NCI-H2107 (cell line): ENCODE results near the gene ULK4.
"Not testable (repeated sequence)": the region's sequence is repeated elsewhere in the genome, so short reads cannot be mapped to it uniquely, and the experiment has no call there.

Experiments
- DNase-seq: peaks from one replicate; lab custom pipeline; 2025; lab: John Stamatoyannopoulos, UW

The ULK4 gene

DNA sequence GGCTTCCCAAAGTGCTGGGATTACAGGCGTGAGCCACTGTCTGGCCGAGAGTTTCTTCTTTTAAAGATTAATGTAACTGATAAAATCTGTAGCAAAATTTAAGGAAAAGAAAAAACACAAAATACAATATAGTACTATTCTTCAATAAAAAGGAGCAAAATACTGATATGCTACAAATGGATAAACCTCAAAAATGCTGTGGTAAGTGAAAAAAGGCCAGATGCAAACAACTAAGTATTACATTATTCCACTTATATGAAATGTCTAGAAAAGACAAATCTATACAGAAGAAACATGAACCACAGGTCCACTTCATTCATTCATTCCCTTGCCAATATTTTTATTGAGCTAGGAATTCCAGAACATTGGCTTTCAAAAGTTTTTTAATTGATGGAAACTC, 463.1 kb downstream of the ULK4 start:
- no peak for DNase-seq

DNA sequence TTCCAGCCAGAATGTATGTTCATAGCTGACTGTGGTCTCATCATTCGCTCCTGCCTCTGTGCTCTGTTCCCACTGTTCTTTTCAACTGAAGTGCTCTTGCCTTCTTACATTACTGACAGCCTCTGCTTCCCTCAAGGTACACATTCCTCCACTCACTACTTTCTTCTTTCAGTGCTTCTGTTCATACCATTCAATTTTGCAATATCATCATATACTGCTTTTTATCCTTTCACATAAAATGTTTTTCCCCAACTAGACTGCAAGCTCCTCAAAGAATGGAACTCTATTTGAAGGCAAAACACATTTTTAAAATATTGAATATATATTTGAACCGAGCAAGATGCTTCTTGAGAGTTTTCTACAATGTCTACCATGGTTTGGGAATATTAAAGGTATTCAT, 471.5 kb downstream of the ULK4 start:
- DNase-seq: no peak

DNA sequence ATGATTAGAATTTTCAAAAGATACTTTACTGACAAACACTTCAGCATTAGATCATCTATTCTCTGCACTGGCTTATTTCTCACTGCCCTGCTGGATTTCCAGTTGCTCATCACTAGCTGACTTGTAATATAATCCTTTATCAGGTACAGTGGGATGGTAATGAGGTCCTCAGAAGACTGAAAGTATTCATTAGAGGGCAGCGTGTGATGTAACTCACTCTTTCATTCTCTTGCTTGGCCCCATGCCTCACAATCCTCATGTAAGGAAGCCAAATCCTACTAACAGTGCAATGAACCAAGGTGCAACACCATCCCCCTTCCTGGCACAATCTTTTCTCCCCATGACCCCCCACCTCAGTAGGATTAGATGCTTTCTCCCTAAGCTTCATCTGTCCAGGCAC, 472.7 kb downstream of the ULK4 start:
- no peak for DNase-seq

DNA sequence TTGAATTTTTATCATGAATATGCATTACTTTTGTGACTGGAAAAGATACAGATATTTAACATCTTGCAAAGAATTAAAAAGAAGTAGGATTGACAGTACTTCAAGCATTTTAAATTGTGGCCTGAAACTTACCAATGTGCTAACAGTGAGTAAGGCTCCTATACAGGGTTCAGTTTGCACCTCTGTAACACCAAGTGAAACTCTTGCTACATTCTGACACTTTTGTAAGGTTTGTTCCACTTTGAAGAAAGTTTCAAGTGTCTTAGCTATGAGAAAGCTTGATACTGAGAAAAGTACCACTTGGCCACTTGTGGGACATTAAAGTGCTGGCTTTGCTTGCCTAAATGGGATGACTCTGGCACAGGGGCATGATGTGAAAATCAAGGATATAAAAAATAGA, 473.4 kb downstream of the ULK4 start:
- DNase-seq: no peak

DNA sequence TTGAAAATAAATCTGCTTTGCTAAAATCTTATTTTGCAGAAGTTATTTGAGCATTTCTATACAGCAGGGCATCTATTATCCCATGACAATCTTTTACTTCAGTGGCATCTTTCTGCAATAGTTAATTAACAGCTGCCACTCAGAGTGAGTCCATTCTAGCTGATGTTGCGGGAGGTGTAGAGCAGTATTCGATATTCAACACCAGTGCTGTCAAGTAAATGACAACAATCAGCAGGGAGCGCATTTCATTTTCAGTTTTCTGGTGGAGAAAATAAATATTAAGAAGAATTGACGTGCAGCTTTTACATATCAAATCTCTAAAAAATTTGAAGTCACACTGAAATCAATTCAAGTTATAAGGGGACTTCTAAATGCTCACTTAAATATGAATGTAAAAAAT, 476.4 kb downstream of the ULK4 start:
- no peak for DNase-seq

DNA sequence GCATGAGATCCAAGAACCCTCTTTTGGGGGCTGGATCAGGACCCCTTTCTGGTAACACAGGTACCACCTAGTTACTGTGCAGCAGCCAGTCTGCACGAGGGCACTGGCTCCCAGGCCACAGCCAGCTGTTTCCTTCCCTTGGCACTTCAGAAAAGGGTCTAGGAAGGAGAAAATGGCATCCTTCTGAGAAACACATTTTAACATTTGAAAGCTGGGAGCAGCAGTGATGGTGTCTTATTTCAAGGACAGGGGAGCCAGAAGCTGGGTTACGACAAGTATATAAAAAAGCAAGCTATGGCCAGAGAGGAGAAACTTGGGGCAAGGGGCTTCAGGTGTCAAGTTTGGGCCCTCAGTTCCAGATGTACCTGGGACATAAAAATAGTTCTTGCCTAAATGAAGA, 479.8 kb downstream of the ULK4 start:
- no peak for DNase-seq

DNA sequence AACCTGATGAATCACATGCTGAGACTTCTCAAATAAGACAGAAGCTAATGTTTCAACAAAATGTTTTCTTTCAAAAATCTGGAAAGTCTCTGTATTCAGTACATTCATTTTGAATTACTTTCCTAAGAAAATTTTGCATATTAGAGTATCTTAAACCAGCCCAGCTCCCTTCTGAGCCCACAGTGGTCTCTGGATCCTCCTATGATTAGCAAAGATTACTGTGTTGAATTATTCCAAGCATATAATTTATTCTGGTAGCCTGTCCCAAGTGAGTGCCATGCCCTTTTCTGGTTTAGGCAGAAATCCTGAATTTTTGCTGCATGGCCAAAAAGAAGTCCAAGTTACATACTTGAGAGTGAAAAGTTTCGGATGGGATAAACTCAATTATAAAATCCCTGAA, 483.6 kb downstream of the ULK4 start:
- DNase-seq: no peak

DNA sequence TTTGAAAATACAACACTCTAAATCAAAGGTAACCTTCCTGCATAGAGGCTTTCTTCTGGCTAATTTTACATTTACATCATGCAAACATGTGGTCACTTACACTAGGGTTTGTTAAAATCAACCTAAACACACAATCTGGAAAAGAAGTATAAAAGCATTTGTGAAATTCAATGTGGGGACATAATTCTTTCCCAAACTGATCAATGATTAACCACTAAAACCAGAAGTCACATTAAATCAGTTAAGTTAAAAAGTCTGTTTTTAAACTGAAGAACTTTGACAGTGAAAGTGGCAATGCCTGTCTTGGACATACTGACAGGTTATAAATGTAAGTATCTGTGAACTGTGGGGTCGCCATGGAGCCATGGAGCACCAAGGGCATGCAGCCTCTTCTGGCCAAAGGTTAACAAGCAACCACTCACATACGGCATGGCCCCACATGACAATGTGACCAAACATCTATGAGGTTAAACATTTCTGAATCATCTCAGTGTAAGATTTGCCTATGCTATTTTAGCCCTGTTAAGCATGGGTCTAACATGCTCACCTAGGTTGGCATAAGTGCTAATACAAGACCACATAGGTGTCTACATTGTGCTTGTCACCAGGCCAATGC, 484.4 kb downstream of the ULK4 start:
- DNase-seq: no peak

DNA sequence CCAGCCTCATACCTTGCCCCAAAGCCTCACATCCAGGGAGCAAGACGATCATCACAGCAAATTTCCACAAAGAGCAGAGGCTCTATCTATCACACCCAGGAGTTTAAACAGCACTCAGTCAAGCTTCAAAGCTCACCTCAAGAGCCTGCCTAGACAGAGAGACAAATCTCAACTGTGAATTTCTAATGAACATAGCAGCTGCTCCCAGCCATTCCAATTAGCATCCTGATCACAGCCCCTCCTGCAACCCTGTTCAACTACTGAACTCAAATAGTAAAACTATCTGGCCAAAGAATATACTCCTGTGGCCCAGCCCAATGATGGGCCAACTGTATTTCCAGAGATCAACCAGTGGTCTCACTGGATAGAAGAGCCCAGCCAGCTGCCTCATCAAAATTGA, 492.8 kb downstream of the ULK4 start:
- no peak for DNase-seq

DNA sequence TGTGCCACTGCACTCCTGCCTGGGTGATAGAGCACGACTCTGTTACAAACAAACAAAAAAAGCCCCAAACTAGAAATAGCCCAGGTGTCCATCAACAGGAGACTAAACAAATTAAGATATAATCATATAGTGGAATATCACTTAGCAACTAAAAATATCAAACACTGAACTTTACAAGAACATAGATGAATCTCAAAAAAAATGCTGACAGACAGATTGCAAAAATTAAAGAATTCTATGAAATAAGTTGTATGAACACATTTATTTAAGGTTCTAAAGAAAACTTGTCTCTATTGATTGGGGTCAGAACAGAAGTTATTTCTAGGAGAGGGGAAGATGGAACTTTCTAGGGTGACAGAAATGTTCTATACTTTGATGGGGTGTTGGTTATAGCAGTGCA, 494.4 kb downstream of the ULK4 start:
- DNase-seq: no peak

DNA sequence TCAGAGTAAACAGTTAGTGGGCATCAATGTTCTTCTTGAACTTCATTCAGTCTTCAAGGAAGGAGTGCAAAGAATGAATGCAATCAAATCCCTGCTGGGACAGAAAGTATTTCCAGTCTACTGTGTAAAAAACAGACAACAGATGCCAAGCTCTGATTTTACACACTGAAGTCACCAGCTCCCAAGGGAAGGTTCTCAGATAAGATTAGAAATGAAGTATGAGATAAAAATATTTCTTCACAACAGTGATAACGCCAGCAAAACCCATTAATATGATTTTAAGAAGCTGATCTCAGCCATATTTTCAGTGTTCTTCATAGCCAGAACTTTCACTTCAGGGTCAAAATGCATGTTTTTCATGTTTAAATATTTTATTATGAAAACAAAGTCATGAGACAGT, 497.0 kb downstream of the ULK4 start:
- no peak for DNase-seq

DNA sequence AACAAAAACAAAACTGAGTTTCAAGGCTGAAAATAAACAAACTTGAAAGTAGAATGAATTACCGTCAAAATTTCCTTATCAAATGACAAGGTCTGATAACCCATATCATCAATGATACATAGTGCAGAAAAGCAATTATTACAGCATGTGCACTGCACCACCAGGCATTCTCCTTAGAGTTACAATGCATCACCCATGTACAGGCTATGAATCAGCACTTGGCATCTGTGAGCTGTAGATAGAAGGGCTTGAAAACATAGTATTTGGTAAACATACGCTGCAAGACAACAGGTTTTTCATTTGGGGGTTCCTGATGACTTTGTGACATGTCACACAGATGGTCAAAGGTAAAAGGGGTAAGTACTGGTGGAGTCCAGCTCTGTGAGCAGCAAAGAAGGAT, 497.5 kb downstream of the ULK4 start:
- no peak for DNase-seq

DNA sequence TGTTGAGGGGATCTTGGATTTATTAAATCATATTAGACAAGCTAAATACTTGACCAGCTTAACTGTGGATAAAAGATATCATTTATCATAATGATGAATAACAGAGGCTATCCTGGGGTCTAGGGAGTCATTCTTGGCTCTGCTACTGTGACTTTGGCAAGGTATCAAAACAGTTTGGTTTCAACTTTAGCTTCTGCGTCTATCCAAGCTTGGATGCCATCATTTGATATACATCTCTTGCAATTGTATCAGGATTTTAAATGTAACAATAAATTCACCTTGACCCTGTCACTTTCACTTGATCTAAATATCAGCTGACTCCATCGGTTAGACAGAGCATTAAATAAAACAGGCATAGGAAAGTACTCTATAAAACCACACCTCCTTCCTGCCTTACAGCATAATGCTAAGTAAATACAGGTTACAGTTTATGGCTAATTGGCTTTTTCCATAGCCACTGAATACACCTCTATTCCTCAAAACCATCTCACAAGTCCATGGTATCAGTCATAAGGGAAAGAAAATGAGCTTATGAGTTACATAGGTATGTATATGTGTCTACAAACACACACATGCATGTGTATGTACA, 499.7 kb downstream of the ULK4 start:
- DNase-seq: no peak

DNA sequence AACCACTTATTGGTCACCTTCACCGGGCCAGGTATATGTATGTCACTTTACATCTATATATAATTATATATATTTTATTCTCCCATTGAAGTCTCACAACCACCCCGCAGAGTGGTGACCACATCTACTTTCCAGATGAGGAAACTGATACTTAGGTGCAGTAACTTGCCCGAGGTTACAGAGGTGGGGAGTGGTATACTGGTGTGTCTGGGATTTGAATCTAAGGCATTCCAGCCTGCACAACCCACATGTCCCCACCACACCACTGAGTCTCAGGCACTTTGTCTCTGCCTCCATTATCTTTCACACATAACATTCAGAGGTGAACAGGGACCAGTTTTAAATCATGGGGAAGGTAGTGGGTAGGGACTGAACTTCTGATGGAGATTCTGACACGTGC, 501.2 kb downstream of the ULK4 start:
- DNase-seq: no peak

DNA sequence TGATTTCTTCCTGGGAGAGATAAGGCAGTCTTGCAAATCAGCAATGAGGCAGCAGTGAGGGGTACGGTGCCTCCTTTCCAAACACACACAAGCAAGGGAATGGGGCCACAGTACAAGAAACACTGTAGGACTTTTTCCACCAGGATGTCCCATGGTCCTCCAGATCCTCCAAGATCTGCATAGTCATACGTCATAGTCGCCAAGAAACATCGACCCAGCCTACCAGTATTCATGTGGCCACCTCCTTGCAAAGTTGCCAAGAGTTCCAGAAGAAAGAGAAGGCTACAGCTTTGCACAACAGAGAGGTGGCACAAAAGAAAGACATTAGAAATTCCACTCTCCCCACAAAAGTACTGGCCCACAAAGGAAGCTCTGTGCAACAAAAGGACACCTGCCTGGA, 504.7 kb downstream of the ULK4 start:
- no peak for DNase-seq

DNA sequence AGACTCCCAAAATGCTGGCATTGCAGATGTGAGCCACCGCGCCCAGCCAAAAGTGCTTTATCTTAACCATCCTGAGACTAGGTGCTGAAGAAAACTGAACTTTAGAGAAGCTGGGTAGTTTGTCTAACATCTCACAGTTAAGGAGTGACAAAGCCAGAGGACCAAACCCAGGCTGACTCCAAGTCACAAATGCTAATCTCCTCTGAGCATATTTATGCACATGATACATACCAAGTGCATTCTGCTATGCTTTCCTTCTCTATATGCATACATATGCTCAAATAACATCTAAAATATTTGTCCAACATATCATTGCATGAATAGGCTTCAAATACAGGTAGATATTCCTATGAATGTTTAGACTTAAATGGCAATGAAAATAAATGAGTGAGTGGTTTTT, 505.7 kb downstream of the ULK4 start:
- no peak for DNase-seq

DNA sequence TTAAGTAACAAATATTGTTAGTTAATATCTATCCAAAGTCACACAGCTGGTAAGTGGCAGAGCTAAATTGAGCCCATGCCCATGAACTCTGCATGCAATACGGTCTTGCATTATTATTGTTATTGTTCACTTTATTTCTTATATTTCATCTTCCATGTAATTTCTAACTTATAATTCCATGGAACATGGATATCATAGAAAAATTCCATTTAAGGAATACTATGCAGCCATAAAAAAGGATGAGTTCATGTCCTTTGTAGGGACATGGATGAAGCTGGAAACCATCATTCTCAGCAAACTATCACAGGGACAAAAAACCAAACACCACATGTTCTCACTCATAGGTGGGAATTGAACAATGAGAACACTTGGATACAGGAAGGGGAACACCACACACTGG, 508.3 kb downstream of the ULK4 start:
- DNase-seq: not testable (repeated sequence)

DNA sequence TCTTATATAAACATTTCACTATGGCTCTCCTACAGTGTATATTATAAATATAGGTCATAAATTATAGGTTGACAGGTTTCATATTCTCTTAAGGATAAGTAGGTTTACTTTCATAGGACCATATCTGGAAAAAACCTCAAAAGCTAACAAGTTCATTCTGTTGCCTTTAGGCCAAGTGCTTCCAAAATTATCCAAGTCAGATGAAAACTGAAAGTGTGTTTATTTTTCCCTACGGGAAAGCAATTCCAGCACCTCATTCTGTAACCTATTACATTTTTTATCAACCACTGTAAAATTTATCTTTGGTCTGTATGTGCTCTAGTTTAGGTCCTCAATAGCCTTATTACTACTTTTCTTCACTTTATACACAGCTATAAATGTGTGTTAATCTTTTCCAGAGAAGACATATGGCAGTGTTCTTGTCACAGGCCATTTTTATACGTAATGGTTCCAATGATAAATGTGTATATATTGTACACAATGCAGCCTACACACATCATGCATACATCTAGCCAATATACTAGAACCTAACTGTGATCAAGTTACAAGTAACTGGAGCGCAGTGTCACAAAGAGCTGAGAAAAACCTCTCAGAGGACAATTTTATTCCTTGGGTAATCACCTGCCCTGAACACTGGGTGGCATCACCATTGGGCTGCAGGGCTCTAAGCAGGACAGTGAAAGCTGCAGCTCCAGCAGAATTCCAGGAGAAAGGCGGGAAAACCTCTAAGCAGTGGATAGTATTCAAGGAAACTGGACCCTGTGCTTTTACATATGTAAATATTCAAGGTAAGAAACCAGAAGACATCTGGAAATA, 511.3 kb downstream of the ULK4 start:
- no peak for DNase-seq

DNA sequence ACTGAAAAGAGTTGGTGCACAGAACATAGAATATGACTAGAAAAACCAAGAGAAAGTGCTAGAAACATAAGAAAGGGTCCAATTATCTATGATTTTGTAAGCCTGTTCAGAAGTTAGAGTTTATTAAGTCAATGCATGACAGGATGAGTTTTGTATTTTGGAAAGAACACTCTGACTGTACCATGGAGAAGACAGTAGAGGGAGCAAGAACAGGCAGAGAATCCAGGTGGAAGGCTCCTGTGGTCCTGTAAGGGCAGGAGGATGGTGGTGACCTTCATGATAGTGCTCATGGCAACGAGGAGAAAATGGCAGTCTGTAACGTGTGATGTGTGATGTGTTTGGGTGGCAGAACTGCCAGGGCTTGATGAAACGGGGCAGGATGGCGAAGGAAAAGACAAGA, 513.5 kb downstream of the ULK4 start:
- DNase-seq: no peak

DNA sequence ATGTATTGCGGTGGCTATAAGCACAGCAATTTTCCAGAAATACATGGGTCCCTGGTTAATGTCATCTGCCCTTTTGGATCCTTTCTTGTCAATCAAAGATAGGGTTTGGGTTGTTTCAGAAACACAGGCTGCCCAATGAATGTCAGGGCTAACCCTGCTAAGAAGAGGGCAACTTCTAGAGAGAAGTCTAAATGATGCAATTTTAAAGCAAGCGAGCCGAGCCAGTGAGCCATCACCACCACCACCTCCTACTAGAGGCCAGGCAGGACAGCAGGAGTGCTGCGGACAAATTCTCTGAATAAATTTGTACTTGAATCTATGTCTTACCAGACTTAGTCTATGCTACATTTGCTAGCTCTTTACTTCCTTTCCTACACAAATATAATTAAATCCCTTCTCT, 514.2 kb downstream of the ULK4 start:
- no peak for DNase-seq

DNA sequence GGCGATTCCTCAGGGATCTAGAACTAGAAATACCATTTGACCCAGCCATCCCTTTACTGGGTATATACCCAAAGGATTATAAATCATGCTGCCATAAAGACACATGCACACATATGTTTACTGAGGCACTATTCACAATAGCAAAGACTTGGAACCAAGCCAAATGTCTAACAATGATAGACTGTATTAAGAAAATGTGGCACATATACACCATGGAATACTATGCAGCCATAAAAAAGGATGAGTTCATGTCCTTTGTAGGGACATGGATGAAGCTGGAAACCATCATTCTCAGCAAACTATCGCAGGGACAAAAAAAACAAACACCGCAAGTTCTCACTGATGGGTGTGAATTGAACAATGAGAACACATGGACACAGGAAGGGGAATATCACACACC, 515.6 kb downstream of the ULK4 start:
- DNase-seq: not testable (repeated sequence)

DNA sequence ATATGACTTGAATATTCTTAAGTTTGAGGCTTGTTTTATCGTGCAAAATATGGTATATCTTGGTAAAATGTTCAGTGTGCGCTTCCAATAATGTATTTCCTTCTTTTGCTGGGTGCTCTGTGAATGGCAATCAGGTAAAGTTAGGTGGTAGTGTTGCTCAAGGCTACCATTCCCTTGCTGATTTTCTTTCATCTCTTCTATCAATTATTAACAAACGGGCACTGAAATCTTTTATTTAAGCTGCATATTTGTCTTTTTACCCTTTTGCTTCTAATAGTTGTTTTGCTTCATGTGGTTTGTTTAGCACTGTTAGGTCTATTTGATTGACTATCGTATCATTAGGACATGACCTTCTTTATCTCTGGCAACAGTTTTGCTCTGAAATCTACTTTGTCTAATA, 520.3 kb downstream of the ULK4 start:
- DNase-seq: no peak

DNA sequence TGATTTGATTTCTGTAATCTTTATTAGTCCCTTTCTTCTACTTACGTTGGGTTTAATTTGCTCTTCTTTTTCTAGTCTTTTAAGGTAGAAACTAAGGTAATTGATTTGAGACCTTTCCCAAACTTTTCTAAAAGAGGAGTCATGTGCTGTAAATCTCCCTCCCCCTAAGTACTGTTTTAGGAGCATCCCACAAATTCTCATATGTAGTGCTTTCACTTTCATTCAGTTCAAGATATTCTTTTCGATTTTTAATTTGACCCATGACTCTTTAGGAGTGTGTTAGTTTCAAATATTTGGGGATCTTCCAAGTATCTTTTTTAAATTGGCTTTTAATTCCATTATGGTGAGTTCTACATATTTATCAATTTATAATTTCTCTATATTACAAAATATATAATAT, 520.8 kb downstream of the ULK4 start:
- no peak for DNase-seq

DNA sequence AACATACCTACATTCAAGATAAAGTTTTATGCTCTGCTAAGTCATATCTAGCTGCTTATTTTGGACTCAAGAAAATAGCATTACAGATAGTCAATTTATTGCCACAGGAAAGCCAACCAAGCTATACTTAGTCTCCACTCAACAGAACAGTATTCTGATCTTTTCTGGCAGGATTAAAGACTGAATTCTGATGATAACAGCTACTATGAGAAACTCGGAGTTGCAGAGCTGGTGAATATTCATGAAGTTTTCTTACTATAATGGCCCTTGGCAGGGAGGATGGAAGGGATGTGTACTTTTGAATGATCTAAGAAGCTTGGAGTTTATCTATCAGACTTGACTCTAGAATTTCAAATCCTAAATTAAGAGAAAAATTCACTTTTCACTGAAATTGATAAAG, 524.9 kb downstream of the ULK4 start:
- no peak for DNase-seq
